ENCODE results near the gene IQGAP3.

Gene IQGAP3

DNA sequence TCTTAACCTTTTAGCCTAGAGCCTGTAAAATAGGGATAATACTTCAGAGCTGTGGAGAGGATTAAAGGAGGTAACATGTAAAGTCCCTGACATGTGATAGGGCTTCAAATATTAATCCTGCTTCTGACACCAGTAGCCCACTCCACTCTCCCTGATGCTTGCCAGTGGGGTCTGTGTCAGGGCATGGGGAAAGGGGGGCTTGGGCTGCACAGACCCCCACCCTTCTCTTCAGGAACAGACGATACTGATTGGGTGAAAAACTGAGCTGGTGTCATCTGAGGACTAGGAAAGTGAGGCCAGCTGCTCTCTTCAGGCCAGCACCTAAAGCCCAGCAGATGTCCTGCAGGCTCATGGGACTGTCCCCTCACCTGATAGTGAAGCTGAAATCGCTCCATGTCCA is 44.8 kb downstream of the IQGAP3 start:
- Histone ChIP-seq H3K36me3 (ENCODE audit: insufficient read depth) (no peaks in the 10 kb centered on the region), H3K9ac (no peak overlapping the region), H3K27me3 (ENCODE audit: insufficient read depth, low read depth) (no peaks in the 10 kb centered on the region), H3K4me2 (no peak overlapping the region), H3K27ac (no peak overlapping the region), H3K4me3 (IDR thresholded peaks at IDR 0.05; ENCODE audit: insufficient read depth, low read depth, low read length) (no peak overlapping the region), H2AFZ (ENCODE audit: low read depth) (no peak overlapping the region), H4K20me1 (ENCODE audit: insufficient read depth) (no peaks in the 10 kb centered on the region), H3K4me1 (ENCODE audit: low read depth, poor library complexity, severe bottlenecking) (peaks cover 23% of the 10 kb centered on the region), H3K79me2 (ENCODE audit: insufficient read depth, low read depth) (no peaks in the 10 kb centered on the region)
- TF ChIP-seq, protein P1, sequence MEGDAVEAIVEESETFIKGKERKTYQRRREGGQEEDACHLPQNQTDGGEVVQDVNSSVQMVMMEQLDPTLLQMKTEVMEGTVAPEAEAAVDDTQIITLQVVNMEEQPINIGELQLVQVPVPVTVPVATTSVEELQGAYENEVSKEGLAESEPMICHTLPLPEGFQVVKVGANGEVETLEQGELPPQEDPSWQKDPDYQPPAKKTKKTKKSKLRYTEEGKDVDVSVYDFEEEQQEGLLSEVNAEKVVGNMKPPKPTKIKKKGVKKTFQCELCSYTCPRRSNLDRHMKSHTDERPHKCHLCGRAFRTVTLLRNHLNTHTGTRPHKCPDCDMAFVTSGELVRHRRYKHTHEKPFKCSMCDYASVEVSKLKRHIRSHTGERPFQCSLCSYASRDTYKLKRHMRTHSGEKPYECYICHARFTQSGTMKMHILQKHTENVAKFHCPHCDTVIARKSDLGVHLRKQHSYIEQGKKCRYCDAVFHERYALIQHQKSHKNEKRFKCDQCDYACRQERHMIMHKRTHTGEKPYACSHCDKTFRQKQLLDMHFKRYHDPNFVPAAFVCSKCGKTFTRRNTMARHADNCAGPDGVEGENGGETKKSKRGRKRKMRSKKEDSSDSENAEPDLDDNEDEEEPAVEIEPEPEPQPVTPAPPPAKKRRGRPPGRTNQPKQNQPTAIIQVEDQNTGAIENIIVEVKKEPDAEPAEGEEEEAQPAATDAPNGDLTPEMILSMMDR (conservative IDR thresholded peaks at IDR 0.05; ENCODE audit: low read depth, low read length): no peak

DNA sequence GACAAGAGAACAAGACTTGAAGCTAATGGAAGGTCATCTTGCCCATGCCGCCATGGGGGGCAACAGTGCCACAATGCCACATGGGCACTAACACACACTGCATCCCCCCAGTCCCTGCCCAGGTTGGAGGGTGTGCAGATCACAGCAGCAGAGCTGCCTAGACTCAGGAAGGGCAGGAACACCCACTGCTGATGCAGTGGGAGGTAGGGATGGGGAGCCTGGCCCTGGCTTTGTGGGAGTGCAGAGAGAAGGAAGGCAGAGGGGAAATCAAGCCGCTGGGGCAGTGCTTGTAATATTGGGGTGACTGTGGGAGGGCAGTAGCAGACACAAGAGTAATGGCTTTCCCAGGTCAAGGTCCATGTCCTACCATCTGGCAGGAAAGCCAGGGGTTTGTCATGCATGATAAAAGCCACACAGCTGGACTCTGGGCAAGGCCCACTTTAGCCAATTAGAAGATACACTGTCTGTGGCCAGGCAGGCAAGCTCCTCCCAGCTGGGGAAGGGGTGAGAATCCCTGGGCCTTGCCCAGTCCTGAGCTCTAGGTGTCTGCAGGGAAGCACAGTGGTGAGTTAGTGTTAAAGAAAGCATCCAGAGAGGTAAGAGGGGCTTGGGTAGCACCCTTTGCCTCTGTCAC is 46.4 kb downstream of the IQGAP3 start:
- Histone ChIP-seq H3K4me2 (no peak overlapping the region), H3K9ac (no peak overlapping the region), H3K79me2 (ENCODE audit: insufficient read depth, low read depth) (no peaks in the 10 kb centered on the region), H4K20me1 (ENCODE audit: insufficient read depth) (no peaks in the 10 kb centered on the region), H3K27me3 (ENCODE audit: insufficient read depth, low read depth) (no peaks in the 10 kb centered on the region), H3K27ac (no peak overlapping the region), H3K36me3 (ENCODE audit: insufficient read depth) (no peaks in the 10 kb centered on the region), H2AFZ (ENCODE audit: low read depth) (no peak overlapping the region), H3K4me1 (ENCODE audit: low read depth, poor library complexity, severe bottlenecking) (peaks cover 23% of the 10 kb centered on the region), H3K4me3 (IDR thresholded peaks at IDR 0.05; ENCODE audit: insufficient read depth, low read depth, low read length) (no peak overlapping the region)
- TF ChIP-seq, protein P1 (conservative IDR thresholded peaks at IDR 0.05; ENCODE audit: low read depth, low read length): no peak

DNA sequence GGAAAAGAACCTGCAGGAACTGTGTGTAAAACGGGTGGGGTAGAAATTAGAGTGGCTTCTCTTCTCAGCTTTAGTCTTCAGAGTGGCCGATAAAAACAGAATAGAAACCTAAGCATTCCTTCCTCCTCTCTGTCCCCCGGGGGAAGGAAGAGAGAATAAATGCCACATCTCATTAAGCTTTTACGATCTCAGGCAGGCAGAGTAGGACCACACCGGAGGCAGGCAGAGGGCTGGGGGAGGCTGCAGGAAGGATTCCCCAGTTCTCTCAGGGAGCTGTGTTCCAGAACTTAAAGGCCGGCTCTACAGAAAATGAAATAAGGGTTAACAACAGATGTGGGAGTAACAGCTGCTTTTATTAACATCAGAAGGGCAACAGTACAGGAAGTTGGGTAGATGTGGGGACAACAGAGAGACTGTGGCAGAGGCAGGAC is 47.3 kb downstream of the IQGAP3 start:
- Histone ChIP-seq H3K9ac (no peak overlapping the region), H3K27ac (no peak overlapping the region)

DNA sequence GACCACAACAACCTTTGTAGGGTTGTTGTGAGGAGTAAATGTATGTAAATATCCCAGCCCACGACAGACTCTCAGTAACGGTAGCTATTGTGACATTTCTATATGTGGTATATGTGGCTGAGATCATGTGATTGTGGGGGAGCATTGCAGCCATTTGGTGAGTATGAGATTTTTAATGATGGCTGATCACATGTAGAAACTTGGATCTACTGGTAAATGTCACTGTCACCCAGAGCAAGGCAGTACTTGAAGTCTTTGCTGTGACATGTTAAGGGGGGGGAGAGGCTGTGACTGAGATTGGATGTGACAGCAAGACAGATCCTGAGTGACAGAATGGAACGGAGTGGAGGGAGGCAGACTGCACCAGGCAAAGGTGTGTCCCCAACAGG is 47.9 kb downstream of the IQGAP3 start:
- no peaks in the 10 kb centered on the region for H4K20me1 ChIP-seq (ENCODE audit: insufficient read depth)
- H3K9ac ChIP-seq: no peak overlapping the region
- TF ChIP-seq, protein P1 (conservative IDR thresholded peaks at IDR 0.05; ENCODE audit: low read depth, low read length): no peak
- H3K36me3 ChIP-seq (ENCODE audit: insufficient read depth): no peaks in the 10 kb centered on the region
- no peaks in the 10 kb centered on the region for H3K27me3 ChIP-seq (ENCODE audit: insufficient read depth, low read depth)
- H3K4me2 ChIP-seq: peak overlapping the region; percentile 6; the same call in 1 of the 2 replicates
- H2AFZ ChIP-seq (ENCODE audit: low read depth): peak overlapping the region; percentile 5
- no peak overlapping the region for H3K27ac ChIP-seq
- no peaks in the 10 kb centered on the region for H3K79me2 ChIP-seq (ENCODE audit: insufficient read depth, low read depth)
- peaks cover 23% of the 10 kb centered on the region for H3K4me1 ChIP-seq (ENCODE audit: low read depth, poor library complexity, severe bottlenecking)
- no peak overlapping the region for H3K4me3 ChIP-seq (IDR thresholded peaks at IDR 0.05; ENCODE audit: insufficient read depth, low read depth, low read length)

More for the DNA sequence above, 47.3 kb downstream of the IQGAP3 start:
- TF ChIP-seq, protein P1 (conservative IDR thresholded peaks at IDR 0.05; ENCODE audit: low read depth, low read length): no peak
- H3K27me3 ChIP-seq (ENCODE audit: insufficient read depth, low read depth): no peaks in the 10 kb centered on the region
- no peak overlapping the region for H3K4me3 ChIP-seq (IDR thresholded peaks at IDR 0.05; ENCODE audit: insufficient read depth, low read depth, low read length)
- peaks cover 23% of the 10 kb centered on the region for H3K4me1 ChIP-seq (ENCODE audit: low read depth, poor library complexity, severe bottlenecking)
- H3K36me3 ChIP-seq (ENCODE audit: insufficient read depth): no peaks in the 10 kb centered on the region
- peak overlapping the region; percentile 5; the same call in 1 of the 2 replicates for H2AFZ ChIP-seq (ENCODE audit: low read depth)
- H3K79me2 ChIP-seq (ENCODE audit: insufficient read depth, low read depth): no peaks in the 10 kb centered on the region
- no peaks in the 10 kb centered on the region for H4K20me1 ChIP-seq (ENCODE audit: insufficient read depth)
- H3K4me2 ChIP-seq: 0 out of 2 replicates have a peak overlapping the region, but pooled peaks have one; percentile 6

Measured in KMS-11 (cell line).